DND-41 (cell line): ENCODE data around the gene FSD1L.
A peak's percentile ranks its signal among the peaks of the same experiment; 100 is the strongest.

Source experiments
- ATAC-seq: fragments of 200-7000 bp; cut with Tn5 transposase; 3 replicates; pipeline ENCODE4 v1.9.1; 2021; ENCODE audit warnings: low read depth; ENCODE audit not compliant: insufficient read depth
- DNase-seq: peaks from one replicate; pipeline ENCODE4 v3.0.0-alpha.2; 2020
- H2AFZ ChIP-seq: 2 replicates; pipeline ENCODE4 v1.6.0; 2012; ENCODE audit warnings: low read depth, low read length
- H3K27ac ChIP-seq: 2 replicates; pipeline ENCODE4 v1.5.1; 2012; ENCODE audit warnings: low read length, inconsistent platforms
- H3K27me3 ChIP-seq: fragments of 200-600 bp; sonication (generic); 2 replicates; pipeline ENCODE4 v1.6.0; 2012; ENCODE audit warnings: low read length, mild to moderate bottlenecking, inconsistent platforms; ENCODE audit not compliant: insufficient read depth, poor library complexity
- H3K36me3 ChIP-seq: 2 replicates; pipeline ENCODE4 v1.5.1; 2012; ENCODE audit warnings: low read length, inconsistent platforms; ENCODE audit not compliant: insufficient read depth
- H3K4me1 ChIP-seq: 2 replicates; pipeline ENCODE4 v1.5.1; 2012; ENCODE audit warnings: mild to moderate bottlenecking, low read length; ENCODE audit not compliant: insufficient read depth
- H3K4me2 ChIP-seq: 2 replicates; pipeline ENCODE4 v1.6.0; 2012; ENCODE audit warnings: mild to moderate bottlenecking, moderate library complexity, low read length, inconsistent platforms; ENCODE audit not compliant: insufficient read depth
- H3K4me3 ChIP-seq, 2 experiments: fragments of 200-600 bp in 1 of 2; shearing (Covaris generic) in 1 of 2; 2 replicates each; pipeline ENCODE4 v1.5.1; 2012 to 2016; ENCODE audit warnings: inconsistent platforms in 2 of 2, low read length in 2 of 2, mild to moderate bottlenecking in 2 of 2, low read depth in 1 of 2, moderate library complexity in 1 of 2
- H3K79me2 ChIP-seq: 2 replicates; pipeline ENCODE4 v1.6.0; 2012; ENCODE audit warnings: low read length, inconsistent platforms; ENCODE audit not compliant: insufficient read depth
- H3K9ac ChIP-seq: 2 replicates; pipeline ENCODE4 v1.6.0; 2012; ENCODE audit warnings: low read depth, mild to moderate bottlenecking, inconsistent platforms, low read length, moderate library complexity
- H3K9me3 ChIP-seq: 2 replicates; pipeline ENCODE4 v1.5.1; 2012; ENCODE audit warnings: low read length, moderate library complexity, mild to moderate bottlenecking, inconsistent platforms; ENCODE audit not compliant: insufficient read depth, severe bottlenecking
- H4K20me1 ChIP-seq: 2 replicates; pipeline ENCODE4 v1.6.0; 2012; ENCODE audit warnings: low read length; ENCODE audit not compliant: insufficient read depth
- EZH2 ChIP-seq: IDR thresholded peaks from 3 replicates; pipeline ENCODE4 v1.6.1; 2012; ENCODE audit warnings: borderline replicate concordance, low read depth, mild to moderate bottlenecking, moderate library complexity, low read length, inconsistent platforms; ENCODE audit not compliant: severe bottlenecking
- TF ChIP-seq, protein P1 (sequence below): IDR thresholded peaks from 2 replicates; pipeline ENCODE4 v1.5.1; 2012; ENCODE audit warnings: borderline replicate concordance, low read length, moderate library complexity, mild to moderate bottlenecking; ENCODE audit not compliant: poor library complexity, severe bottlenecking; ENCODE audit errors: extremely low read depth

FSD1L gene

DNA sequence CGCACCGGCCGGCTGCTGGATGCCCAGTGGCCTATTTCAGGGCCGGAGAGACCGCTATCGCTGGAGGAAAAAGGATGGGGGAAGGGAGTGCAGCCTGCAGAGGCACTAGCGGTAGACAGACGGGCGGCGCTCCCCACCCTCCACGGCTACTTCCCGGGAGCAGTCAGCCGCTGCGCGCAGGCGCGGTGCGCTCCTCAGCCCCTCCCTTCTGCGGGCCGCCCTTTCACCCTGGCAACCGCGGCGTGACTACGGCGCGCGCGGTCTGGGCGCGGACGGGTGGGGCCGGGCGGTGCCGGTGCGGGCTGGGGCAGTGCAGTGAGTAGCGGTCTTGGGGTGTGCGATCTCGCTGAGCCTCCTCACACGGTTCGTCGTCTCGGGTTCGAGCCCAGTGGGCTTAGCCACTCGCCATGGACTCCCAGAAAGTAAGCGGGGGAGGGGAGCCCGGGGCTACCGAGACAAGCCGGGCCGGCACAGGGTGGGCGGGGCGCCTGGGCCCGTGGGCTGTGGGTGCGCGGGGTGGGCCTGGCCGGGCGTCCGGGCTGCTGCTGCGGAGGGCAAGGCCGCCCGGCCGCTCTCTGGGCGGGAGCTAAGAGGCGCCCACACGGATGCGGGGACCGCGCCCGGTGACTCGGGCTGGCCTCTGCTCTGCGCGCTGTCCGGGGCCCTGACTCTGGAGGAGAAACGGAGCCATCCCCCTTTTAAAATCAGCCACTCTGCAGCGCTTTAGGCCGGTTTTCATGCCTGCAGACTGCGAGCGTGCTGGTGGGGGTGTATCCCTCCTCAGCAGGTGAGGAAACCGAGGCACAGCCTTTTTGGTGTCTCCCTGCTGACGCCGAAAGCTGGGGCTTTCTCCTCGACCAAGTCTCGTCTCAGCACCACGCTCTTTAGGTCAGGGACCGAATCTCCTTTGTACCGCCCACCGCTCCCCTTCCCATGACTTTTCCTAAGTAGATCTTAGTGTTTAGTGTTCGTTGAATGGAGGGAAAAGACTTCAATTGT, at the start of gene FSD1L:
TSS of gene FSD1L (plus strand) at position 221 of the 999 bp plus-strand sequence. CDS start at position 408, 187 bp downstream.
- peak; percentile 87 for DNase-seq
- peak; percentile 93 for ATAC-seq
- Histone ChIP-seq H4K20me1 (no peaks in the 10 kb centered on the region; the same call in 1 of the 2 replicates), H3K4me3 (peak within 1 kb of the TSS; percentile 72 to 88), H3K27me3 (no peaks in the 10 kb centered on the region), H2AFZ (peak within 1 kb of the TSS; percentile 100), H3K27ac (peak within 1 kb of the TSS; percentile 84), H3K9me3 (no peaks in the 10 kb centered on the region), H3K9ac (peak within 1 kb of the TSS; percentile 75), H3K79me2 (peaks cover 25% of the 10 kb centered on the region), H3K4me2 (peak within 1 kb of the TSS; percentile 90), H3K36me3 (no peaks in the 10 kb centered on the region; the same call in 1 of the 2 replicates), H3K4me1 (peaks cover 31% of the 10 kb centered on the region)
- TF ChIP-seq, protein P1, sequence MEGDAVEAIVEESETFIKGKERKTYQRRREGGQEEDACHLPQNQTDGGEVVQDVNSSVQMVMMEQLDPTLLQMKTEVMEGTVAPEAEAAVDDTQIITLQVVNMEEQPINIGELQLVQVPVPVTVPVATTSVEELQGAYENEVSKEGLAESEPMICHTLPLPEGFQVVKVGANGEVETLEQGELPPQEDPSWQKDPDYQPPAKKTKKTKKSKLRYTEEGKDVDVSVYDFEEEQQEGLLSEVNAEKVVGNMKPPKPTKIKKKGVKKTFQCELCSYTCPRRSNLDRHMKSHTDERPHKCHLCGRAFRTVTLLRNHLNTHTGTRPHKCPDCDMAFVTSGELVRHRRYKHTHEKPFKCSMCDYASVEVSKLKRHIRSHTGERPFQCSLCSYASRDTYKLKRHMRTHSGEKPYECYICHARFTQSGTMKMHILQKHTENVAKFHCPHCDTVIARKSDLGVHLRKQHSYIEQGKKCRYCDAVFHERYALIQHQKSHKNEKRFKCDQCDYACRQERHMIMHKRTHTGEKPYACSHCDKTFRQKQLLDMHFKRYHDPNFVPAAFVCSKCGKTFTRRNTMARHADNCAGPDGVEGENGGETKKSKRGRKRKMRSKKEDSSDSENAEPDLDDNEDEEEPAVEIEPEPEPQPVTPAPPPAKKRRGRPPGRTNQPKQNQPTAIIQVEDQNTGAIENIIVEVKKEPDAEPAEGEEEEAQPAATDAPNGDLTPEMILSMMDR = peak; percentile 58
- TF ChIP-seq EZH2 = no peak

DNA sequence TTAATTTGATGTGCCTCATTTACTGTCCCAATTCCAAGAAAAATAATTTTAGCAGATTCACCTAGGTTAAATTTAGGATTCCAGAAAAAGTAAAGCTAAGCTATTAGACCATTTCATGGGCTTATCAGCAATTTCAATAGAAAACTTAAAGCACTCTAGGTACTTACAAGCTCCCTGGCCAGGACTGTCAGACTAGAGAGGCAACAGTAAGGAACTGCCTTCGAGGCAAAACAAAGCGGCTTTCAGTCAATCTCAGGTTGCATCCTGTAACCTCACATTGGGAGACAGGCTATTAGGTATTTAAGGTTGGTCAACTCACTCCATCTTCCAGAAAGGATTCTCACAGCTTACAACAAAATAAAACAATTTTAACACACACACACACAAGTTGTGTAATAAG, 48.7 kb upstream of the FSD1L start:
- Histone ChIP-seq H3K4me2 (no peak overlapping the region), H2AFZ (no peak overlapping the region), H3K79me2 (no peaks in the 10 kb centered on the region), H3K27me3 (peaks cover 21% of the 10 kb centered on the region), H3K4me3 (no peak overlapping the region), H3K9ac (no peak overlapping the region), H4K20me1 (no peaks in the 10 kb centered on the region), H3K9me3 (no peaks in the 10 kb centered on the region), H3K4me1 (peaks cover 18% of the 10 kb centered on the region; the same call in 1 of the 2 replicates), H3K27ac (no peak overlapping the region), H3K36me3 (no peaks in the 10 kb centered on the region)
- DNase-seq (no peak), ATAC-seq (no peak)
- no peak for TF ChIP-seq EZH2
- TF ChIP-seq, protein P1 = no peak

DNA sequence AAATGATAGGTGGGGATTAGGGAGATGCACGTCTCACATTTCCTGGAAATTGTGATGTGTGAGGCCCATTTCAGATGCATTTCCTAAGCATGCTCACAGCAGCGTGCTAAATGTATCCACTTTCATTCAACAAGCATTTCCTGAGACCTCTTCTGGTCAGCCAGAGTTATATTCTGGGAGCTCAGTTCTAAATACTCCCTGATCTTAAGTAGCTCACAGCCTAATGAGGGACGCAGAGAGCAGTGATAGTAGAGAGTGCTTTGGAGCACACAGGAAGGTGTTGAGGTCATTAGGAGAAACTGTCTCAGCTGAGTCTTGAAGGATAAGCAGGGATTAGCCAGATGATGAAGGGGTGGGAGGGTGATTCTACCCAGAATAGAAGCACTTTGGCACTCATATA, 46.2 kb upstream of the FSD1L start:
- Histone ChIP-seq H3K9ac (no peak overlapping the region), H2AFZ (no peak overlapping the region), H3K4me3 (no peak overlapping the region), H3K36me3 (no peaks in the 10 kb centered on the region), H3K9me3 (no peaks in the 10 kb centered on the region), H3K79me2 (no peaks in the 10 kb centered on the region), H3K27me3 (peaks cover 19% of the 10 kb centered on the region), H4K20me1 (no peaks in the 10 kb centered on the region), H3K4me2 (no peak overlapping the region), H3K4me1 (peaks cover 42% of the 10 kb centered on the region), H3K27ac (no peak overlapping the region)
- DNase-seq = no peak
- ATAC-seq = no peak
- no peak for TF ChIP-seq EZH2
- TF ChIP-seq, protein P1 = no peak
